ENCODE measurements around the gene DDX17. TPM values are rescaled to one million over a fixed set of nuclear protein-coding genes. Genes with fewer than 3 reads are reported as not detected.
A peak's percentile ranks its signal among the peaks of the same experiment; 100 is the strongest.

The DDX17 gene
- total RNA-seq = 100 to 1,000 TPM; 259 to 328 TPM

- peak within 1 kb of the TSS; percentile 89 for H3K4me3 Mint-ChIP-seq
- peaks cover 36% of the 10 kb centered on the region for H3K4me1 Mint-ChIP-seq
- no peaks in the 10 kb centered on the region for H3K27me3 Mint-ChIP-seq
- H3K27ac Mint-ChIP-seq = peak within 1 kb of the TSS; percentile 100
- ChIA-PET POLR2A (no interaction called here), CTCF (no interaction called here)
- H3K36me3 Mint-ChIP-seq (ENCODE audit: low read depth) = peaks cover 43% of the 10 kb centered on the region
- ATAC-seq (peak; percentile 89), DNase-seq (peak; percentile 95)
- intact Hi-C loops (cut with DNase I, micrococcal nuclease) = loop anchor here (1.0 to 5.0 kb wide), 15 partner anchors 26 to 1978 kb away; partner anchors contain the start of genes DMC1 (in 2 of the 2), GTPBP1 (in 2 of the 2), CBY1 (in 1 of the 2) and CSNK1E (in 1 of the 2)
- H3K9me3 Mint-ChIP-seq (ENCODE audit: low read depth) = peaks cover 2% of the 10 kb centered on the region
Observed at GRCh38 chr22:38506118-38506962, at the start of gene DDX17. Gene DDX17, minus strand, starts transcription at chr22:38506311.

DNA sequence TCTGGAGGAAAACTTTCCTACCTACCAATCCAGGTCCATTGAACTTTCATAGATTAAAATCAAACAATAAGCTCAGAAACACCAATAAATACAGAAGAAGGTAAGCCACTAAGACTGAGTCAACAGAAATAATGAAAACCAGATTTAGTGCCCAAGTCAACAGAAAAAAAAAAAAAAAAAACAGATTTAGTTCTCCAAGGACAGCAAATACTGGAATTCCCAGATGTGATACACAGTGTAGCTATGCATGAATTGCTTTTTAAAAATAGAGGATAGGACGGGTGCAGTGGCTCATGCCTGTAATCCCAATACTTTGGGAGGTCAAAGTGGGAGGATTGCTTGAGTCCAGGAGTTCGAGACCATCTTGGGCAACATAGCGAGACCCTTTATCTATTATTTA lies 48.2 kb upstream of the DDX17 start:
- DNase-seq = no peak
- intact Hi-C loops (cut with DNase I, micrococcal nuclease) = no loop called here
- ChIA-PET CTCF (interaction anchor here (0.6 to 0.9 kb wide), 2 partner anchors 18 to 73 kb away, joined by 3 to 6 read pairs; no protein-coding TSS in a partner anchor), POLR2A (interaction anchor here (0.6 kb wide), 1 partner anchor 39 kb away, joined by 3 read pairs; no protein-coding TSS in a partner anchor)
- Mint-ChIP-seq H3K36me3 (ENCODE audit: low read depth) (no peaks in the 10 kb centered on the region), H3K9me3 (ENCODE audit: low read depth) (no peaks in the 10 kb centered on the region), H3K4me3 (no peak overlapping the region), H3K27me3 (no peaks in the 10 kb centered on the region), H3K4me1 (no peaks in the 10 kb centered on the region), H3K27ac (no peak overlapping the region)
- ATAC-seq = no peak

DNA sequence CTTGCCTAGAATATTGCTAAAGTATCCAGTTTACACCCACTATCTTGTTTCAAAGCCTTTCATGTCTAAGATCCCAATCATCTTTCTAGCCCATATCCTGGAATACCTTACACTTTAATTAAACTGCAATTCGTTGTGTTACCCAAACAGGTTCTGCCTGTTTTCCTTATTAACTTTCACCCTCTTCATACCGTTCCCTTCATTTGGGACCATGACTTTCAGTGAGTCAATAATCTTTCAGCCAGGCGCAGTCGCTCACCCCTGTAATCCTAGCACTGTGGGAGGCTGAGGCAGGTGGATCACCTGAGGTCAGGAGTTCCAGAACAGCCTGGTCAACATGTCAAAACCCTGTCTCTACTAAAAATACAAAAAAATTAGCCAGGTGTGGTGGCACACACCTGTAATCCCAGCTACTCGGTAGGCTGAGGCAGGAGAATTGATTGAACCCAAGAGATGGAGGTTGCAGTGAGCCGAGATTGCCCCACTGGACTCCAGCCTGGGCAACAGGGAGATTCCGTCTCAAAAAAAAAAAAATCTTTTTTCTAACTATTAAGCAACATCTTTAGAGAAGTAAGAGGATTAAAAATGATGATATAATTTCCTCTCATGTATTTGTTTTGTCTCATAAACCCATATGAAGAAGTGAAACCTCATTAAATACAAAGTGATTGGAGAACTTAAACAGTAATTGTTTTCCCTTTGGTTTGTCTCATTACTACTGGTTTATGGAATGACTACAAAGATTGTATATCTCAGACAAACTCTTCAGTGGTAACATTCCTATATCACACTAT lies 43.2 kb upstream of the DDX17 start:
- intact Hi-C loops (cut with DNase I, micrococcal nuclease) = no loop called here
- no peak overlapping the region for H3K4me3 Mint-ChIP-seq
- no peaks in the 10 kb centered on the region for H3K4me1 Mint-ChIP-seq
- ChIA-PET CTCF (no interaction called here), POLR2A (no interaction called here)
- DNase-seq (no peak), ATAC-seq (no peak)
- peaks cover 1% of the 10 kb centered on the region for H3K9me3 Mint-ChIP-seq (ENCODE audit: low read depth)
- H3K27me3 Mint-ChIP-seq = no peaks in the 10 kb centered on the region
- peaks cover 4% of the 10 kb centered on the region for H3K36me3 Mint-ChIP-seq (ENCODE audit: low read depth)
- H3K27ac Mint-ChIP-seq = no peak overlapping the region

DNA sequence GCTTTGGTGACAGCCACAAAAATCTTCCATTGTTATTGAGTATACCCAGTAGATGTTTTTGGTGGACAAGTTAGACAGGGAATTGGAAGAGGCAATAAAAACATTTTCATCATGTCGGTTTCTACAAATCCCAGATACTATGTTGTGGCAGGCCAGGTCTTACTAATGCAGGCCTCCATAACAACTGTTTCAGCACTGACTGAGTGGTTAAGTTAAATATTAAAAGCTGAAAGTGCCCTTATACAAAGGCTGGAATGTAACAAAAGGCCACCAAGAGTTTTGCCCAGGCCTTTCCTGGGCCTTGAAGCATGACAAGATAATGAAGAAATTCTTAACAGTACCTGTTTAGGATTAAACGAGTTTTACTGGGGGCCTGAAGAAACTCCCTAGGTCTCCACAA lies 34.6 kb upstream of the DDX17 start:
- Mint-ChIP-seq H3K36me3 (ENCODE audit: low read depth) (peaks cover 24% of the 10 kb centered on the region), H3K27ac (no peak overlapping the region), H3K4me1 (no peaks in the 10 kb centered on the region), H3K9me3 (ENCODE audit: low read depth) (peaks cover 12% of the 10 kb centered on the region), H3K27me3 (no peaks in the 10 kb centered on the region), H3K4me3 (no peak overlapping the region)
- intact Hi-C loops (cut with DNase I, micrococcal nuclease) = no loop called here
- ATAC-seq (no peak), DNase-seq (no peak)
- POLR2A ChIA-PET = interaction anchor here (0.6 kb wide), 1 partner anchor 791 kb away, joined by 3 read pairs; no protein-coding TSS in a partner anchor
- CTCF ChIA-PET = interaction anchor here (0.5 kb wide), 1 partner anchor 12 kb away, joined by 3 read pairs; no protein-coding TSS in a partner anchor

GRCh38 chr22:38531251-38531938 lies 25.3 kb upstream of the DDX17 start:
- H3K27me3 Mint-ChIP-seq = no peaks in the 10 kb centered on the region
- DNase-seq (no peak), ATAC-seq (peak; percentile 43)
- peaks cover 16% of the 10 kb centered on the region for H3K4me1 Mint-ChIP-seq
- intact Hi-C loops (cut with DNase I, micrococcal nuclease) = no loop called here
- H3K4me3 Mint-ChIP-seq = peak overlapping the region; percentile 48
- H3K27ac Mint-ChIP-seq = peak overlapping the region; percentile 91
- no peaks in the 10 kb centered on the region for H3K36me3 Mint-ChIP-seq (ENCODE audit: low read depth)
- ChIA-PET POLR2A (interaction anchor here (0.6 to 1.0 kb wide), 2 partner anchors 56 to 134 kb away, joined by 3 read pairs; no protein-coding TSS in a partner anchor), CTCF (no interaction called here)
- H3K9me3 Mint-ChIP-seq (ENCODE audit: low read depth) = no peaks in the 10 kb centered on the region

DNA sequence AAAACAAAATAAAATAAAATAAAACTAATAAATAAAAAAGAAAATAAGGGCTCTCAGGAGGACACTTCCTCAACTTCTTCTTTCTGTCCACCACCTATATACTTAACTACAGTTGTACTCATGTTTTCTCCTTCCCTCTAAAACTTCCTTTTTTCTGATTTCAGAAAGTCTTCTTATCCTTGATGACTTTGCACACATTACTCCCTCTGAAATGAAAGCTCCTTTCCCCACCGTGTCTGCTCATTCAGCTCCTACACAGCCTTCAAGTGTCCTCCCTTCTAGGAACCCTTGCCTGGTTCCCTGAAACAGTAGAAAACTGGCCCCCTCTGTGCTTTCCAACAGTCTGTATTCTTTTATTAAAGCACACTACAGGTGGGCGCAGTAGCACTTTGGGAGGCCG lies 18.3 kb upstream of the DDX17 start:
- intact Hi-C loops (cut with DNase I, micrococcal nuclease) = no loop called here
- DNase-seq (no peak), ATAC-seq (no peak)
- Mint-ChIP-seq H3K36me3 (ENCODE audit: low read depth) (no peaks in the 10 kb centered on the region), H3K4me3 (no peak overlapping the region), H3K27ac (no peak overlapping the region), H3K9me3 (ENCODE audit: low read depth) (no peaks in the 10 kb centered on the region), H3K27me3 (peaks cover 2% of the 10 kb centered on the region), H3K4me1 (no peaks in the 10 kb centered on the region)
- CTCF ChIA-PET = interaction anchor here (1.7 kb wide), 1 partner anchor 14 kb away, joined by 5 read pairs; no protein-coding TSS in a partner anchor
- POLR2A ChIA-PET = no interaction called here

DNA sequence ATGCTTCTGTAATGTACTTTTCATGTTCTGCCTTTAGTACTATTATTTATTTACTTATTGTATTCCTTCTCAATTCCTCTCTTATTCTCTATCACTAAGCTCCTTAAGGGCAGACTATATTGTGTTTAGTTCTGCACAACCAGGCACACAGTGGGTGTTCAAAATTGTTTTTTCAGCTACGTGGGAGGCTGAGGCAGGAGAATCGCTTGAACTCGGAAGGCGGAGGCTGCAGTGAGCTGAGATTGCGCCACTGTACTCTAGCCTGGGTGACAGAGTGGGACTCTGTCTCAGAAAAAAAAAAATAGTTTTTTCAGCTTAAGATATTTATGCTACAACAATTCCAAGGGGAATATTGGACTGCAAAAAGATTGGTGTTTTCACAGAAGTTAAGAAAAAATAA lies 17.4 kb upstream of the DDX17 start:
- Mint-ChIP-seq H3K4me1 (no peaks in the 10 kb centered on the region), H3K4me3 (no peak overlapping the region), H3K36me3 (ENCODE audit: low read depth) (no peaks in the 10 kb centered on the region), H3K27ac (no peak overlapping the region), H3K9me3 (ENCODE audit: low read depth) (no peaks in the 10 kb centered on the region), H3K27me3 (peaks cover 2% of the 10 kb centered on the region)
- ATAC-seq = no peak
- intact Hi-C loops (cut with DNase I, micrococcal nuclease) = no loop called here
- CTCF ChIA-PET = interaction anchor here (1.0 to 1.7 kb wide), 3 partner anchors 11 to 19 kb away, joined by 3 to 5 read pairs (median 3); no protein-coding TSS in a partner anchor
- DNase-seq = no peak
- POLR2A ChIA-PET = interaction anchor here (0.7 kb wide), 2 partner anchors 49 to 890 kb away, joined by 3 to 4 read pairs; no protein-coding TSS in a partner anchor

GRCh38 chr22:38523029-38523428 lies 16.9 kb upstream of the DDX17 start:
- ATAC-seq (no peak), DNase-seq (no peak)
- Mint-ChIP-seq H3K36me3 (ENCODE audit: low read depth) (no peaks in the 10 kb centered on the region), H3K9me3 (ENCODE audit: low read depth) (no peaks in the 10 kb centered on the region), H3K4me3 (no peak overlapping the region), H3K4me1 (no peaks in the 10 kb centered on the region), H3K27me3 (peaks cover 2% of the 10 kb centered on the region), H3K27ac (no peak overlapping the region)
- ChIA-PET CTCF (interaction anchor here (1.0 to 1.7 kb wide), 2 partner anchors 13 to 19 kb away, joined by 3 to 5 read pairs; no protein-coding TSS in a partner anchor), POLR2A (interaction anchor here (0.7 kb wide), 1 partner anchor 49 kb away, joined by 4 read pairs; no protein-coding TSS in a partner anchor)
- intact Hi-C loops (cut with DNase I, micrococcal nuclease) = no loop called here

GRCh38 chr22:38519453-38520250 lies 13.5 kb upstream of the DDX17 start:
- no peak for DNase-seq
- no peaks in the 10 kb centered on the region for H3K9me3 Mint-ChIP-seq (ENCODE audit: low read depth)
- H3K4me1 Mint-ChIP-seq = no peaks in the 10 kb centered on the region
- POLR2A ChIA-PET = no interaction called here
- intact Hi-C loops (cut with DNase I, micrococcal nuclease) = no loop called here
- no peaks in the 10 kb centered on the region for H3K36me3 Mint-ChIP-seq (ENCODE audit: low read depth)
- CTCF ChIA-PET = no interaction called here
- H3K27me3 Mint-ChIP-seq = peaks cover 2% of the 10 kb centered on the region
- no peak overlapping the region for H3K4me3 Mint-ChIP-seq
- ATAC-seq = no peak
- H3K27ac Mint-ChIP-seq = no peak overlapping the region

DNA sequence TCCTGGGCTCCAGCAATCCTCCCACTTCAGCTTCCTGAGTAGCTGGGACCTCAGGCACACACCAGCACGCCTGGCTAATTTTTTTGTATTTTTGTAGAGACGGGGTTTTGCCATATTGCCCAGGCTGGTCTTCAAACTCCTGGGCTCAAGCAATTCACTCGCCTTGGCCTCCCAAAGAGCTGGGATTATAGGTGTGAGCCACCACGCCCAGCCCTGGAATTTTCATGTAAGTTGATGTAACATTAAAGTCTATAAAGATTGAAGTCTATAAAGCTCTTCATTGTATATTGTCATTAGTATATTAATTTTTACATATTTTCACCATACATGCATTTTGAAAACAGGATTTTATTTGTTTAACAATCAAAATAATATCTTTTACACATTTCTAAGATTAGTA lies 12.5 kb upstream of the DDX17 start:
- POLR2A ChIA-PET = no interaction called here
- Mint-ChIP-seq H3K27me3 (no peaks in the 10 kb centered on the region), H3K4me3 (no peak overlapping the region), H3K4me1 (no peaks in the 10 kb centered on the region), H3K9me3 (ENCODE audit: low read depth) (no peaks in the 10 kb centered on the region), H3K36me3 (ENCODE audit: low read depth) (no peaks in the 10 kb centered on the region), H3K27ac (no peak overlapping the region)
- no peak for DNase-seq
- no peak for ATAC-seq
- intact Hi-C loops (cut with DNase I, micrococcal nuclease) = no loop called here
- CTCF ChIA-PET = interaction anchor here (0.7 kb wide), 1 partner anchor 32 kb away, joined by 3 read pairs; no protein-coding TSS in a partner anchor

All from activated CD4-positive, alpha-beta T cell treated with anti-CD3 and anti-CD28 coated beads for 36 hours (primary cell).